HepG2 (cell line): ENCODE measurements around the gene SSC5D. TPM values are rescaled to one million over a fixed set of nuclear protein-coding genes. Genes with fewer than 3 reads are reported as not detected.

ENCODE experiments used
- ARHGAP35 ChIP-seq: sonication (generic); formaldehyde crosslinking; IDR thresholded peaks from 2 replicates; pipeline ENCODE4 v1.9.0; 2022; ENCODE audit warnings: mild to moderate bottlenecking, inconsistent platforms, moderate library complexity, missing genetic modification reagents, borderline replicate concordance
- ATF4 ChIP-seq, 2 experiments: fragments of 450-650 bp in 1 of 2; sonication (generic) in 1 of 2; formaldehyde crosslinking; IDR thresholded peaks; 2 replicates each; pipeline versions ENCODE4 v1.5.0 to v1.8.0; 2020 to 2022; ENCODE audit warnings: mild to moderate bottlenecking in 1 of 2, missing genetic modification reagents in 1 of 2
- DMAP1 ChIP-seq: IDR thresholded peaks from 2 replicates; pipeline ENCODE4 v1.6.1; 2016
- EED ChIP-seq: sonication (generic); formaldehyde crosslinking; IDR thresholded peaks from 2 replicates; pipeline ENCODE4 v1.5.0; 2020; ENCODE audit warnings: mild to moderate bottlenecking, missing genetic modification reagents
- FOXJ3 ChIP-seq: sonication (generic); formaldehyde crosslinking; IDR thresholded peaks from 2 replicates; pipeline ENCODE4 v1.4.0; 2020; ENCODE audit warnings: missing genetic modification reagents, mild to moderate bottlenecking, borderline replicate concordance
- HINFP ChIP-seq: sonication (generic); formaldehyde crosslinking; IDR thresholded peaks from 2 replicates; pipeline ENCODE4 v1.4.0; 2020; ENCODE audit warnings: low read depth, mild to moderate bottlenecking, missing genetic modification reagents
- JARID2 ChIP-seq: sonication (generic); formaldehyde crosslinking; IDR thresholded peaks from 2 replicates; pipeline ENCODE4 v1.8.1; 2023; ENCODE audit warnings: missing genetic modification reagents, inconsistent platforms; ENCODE audit not compliant: insufficient replicate concordance
- JDP2 ChIP-seq: sonication (generic); formaldehyde crosslinking; IDR thresholded peaks from 2 replicates; pipeline ENCODE4 v1.8.1; 2022; ENCODE audit warnings: missing genetic modification reagents, borderline replicate concordance
- KAT8 ChIP-seq: IDR thresholded peaks from 2 replicates; pipeline ENCODE4 v1.6.1; 2016; ENCODE audit warnings: missing genetic modification reagents, missing compliant biosample characterization
- KDM6A ChIP-seq: IDR thresholded peaks from 2 replicates; pipeline ENCODE4 v1.6.1; 2016; ENCODE audit warnings: low read depth
- KLF12 ChIP-seq: sonication (generic); formaldehyde crosslinking; IDR thresholded peaks from 2 replicates; pipeline ENCODE4 v1.4.0; 2020; ENCODE audit warnings: missing genetic modification reagents, borderline replicate concordance
- KMT2A ChIP-seq: sonication (generic); formaldehyde crosslinking; IDR thresholded peaks from 2 replicates; pipeline ENCODE4 v1.4.0; 2020; ENCODE audit warnings: missing genetic modification reagents
- MED1 ChIP-seq: sonication (generic); formaldehyde crosslinking; IDR thresholded peaks from 2 replicates; pipeline ENCODE4 v1.4.0; 2020; ENCODE audit warnings: missing genetic modification reagents
- MEF2D ChIP-seq: sonication (generic); formaldehyde crosslinking; IDR thresholded peaks from 2 replicates; pipeline ENCODE4 v1.5.1; 2020; ENCODE audit warnings: mild to moderate bottlenecking, missing genetic modification reagents
- RBM22 ChIP-seq: fragments of 200-400 bp; formaldehyde crosslinking; optimal IDR thresholded peaks from 2 replicates; pipeline ENCODE3; 2017; ENCODE audit warnings: mild to moderate bottlenecking, low read length, moderate library complexity
- RFX5 ChIP-seq: IDR thresholded peaks from 2 replicates; pipeline ENCODE4 v1.6.1; 2011; ENCODE audit warnings: low read depth, low read length, improper control_type of control experiment
- SSRP1 ChIP-seq: IDR thresholded peaks from 2 replicates; pipeline ENCODE4 v1.6.1; 2016; ENCODE audit warnings: control low read depth
- ZMYM2 ChIP-seq: sonication (generic); formaldehyde crosslinking; IDR thresholded peaks from 2 replicates; pipeline ENCODE4 v1.8.0; 2022; ENCODE audit warnings: mild to moderate bottlenecking, missing genetic modification reagents
- ZNF136 ChIP-seq: sonication (generic); formaldehyde crosslinking; IDR thresholded peaks from 2 replicates; pipeline ENCODE4 v1.8.1; 2022; ENCODE audit warnings: low read depth, mild to moderate bottlenecking, moderate library complexity, missing genetic modification reagents
- ZNF256 ChIP-seq: sonication (generic); formaldehyde crosslinking; conservative IDR thresholded peaks from 2 replicates; pipeline ENCODE4 v1.4.0; 2020; ENCODE audit warnings: missing genetic modification reagents
- ZNF296 ChIP-seq: sonication (generic); formaldehyde crosslinking; conservative IDR thresholded peaks from 2 replicates; pipeline ENCODE4 v1.5.0; 2020; ENCODE audit warnings: mild to moderate bottlenecking, missing genetic modification reagents
- ZNF547 ChIP-seq: sonication (generic); formaldehyde crosslinking; IDR thresholded peaks from 2 replicates; pipeline ENCODE4 v1.5.1; 2020; ENCODE audit warnings: mild to moderate bottlenecking, missing genetic modification reagents
- ZNF615 ChIP-seq: sonication (generic); formaldehyde crosslinking; IDR thresholded peaks from 2 replicates; pipeline ENCODE4 v1.5.0; 2020; ENCODE audit warnings: mild to moderate bottlenecking, missing genetic modification reagents, borderline replicate concordance
- ZNF644 ChIP-seq: IDR thresholded peaks from 2 replicates; pipeline ENCODE4 v1.6.1; 2016; ENCODE audit warnings: low read depth
- ZNF687 ChIP-seq: sonication (generic); formaldehyde crosslinking; IDR thresholded peaks from 2 replicates; pipeline ENCODE4 v1.5.1; 2020; ENCODE audit warnings: mild to moderate bottlenecking, missing genetic modification reagents, moderate library complexity
- polyA plus RNA-seq, 8 experiments: library from polyadenylated mRNA; depleted of rRNA in 3 of 8; stranded (reverse) in 7 of 8; unstranded in 1 of 8; fragments of >200 nt; fragmentation: Illumina TruSeq in 4 of 8; extraction: Trizol in 4 of 8; gene quantifications; 2 replicates each; pipeline versions ENCODE4 v1.2.1 to v1.2.3, GENCODE V29; 2011 to 2016; ENCODE audit warnings: low read depth in 4 of 8, missing spikeins in 1 of 8, mixed read lengths in 1 of 8; ENCODE audit not compliant: insufficient read depth in 1 of 8
- total RNA-seq, 5 experiments: library from RNA; depleted of rRNA; stranded (reverse); fragments of >200 nt; fragmentation: Illumina TruSeq; extraction: Trizol; gene quantifications; 2 replicates each; pipeline ENCODE4 v1.2.3, GENCODE V29; 2016; ENCODE audit warnings: low read depth in 1 of 5
- TF ChIP-seq, protein P1 (sequence below): sonication (generic); formaldehyde crosslinking; IDR thresholded peaks from 2 replicates; pipeline ENCODE4 v1.4.0; 2020; ENCODE audit warnings: missing genetic modification reagents; ENCODE audit errors: not compliant biosample characterization

Gene SSC5D
- total and polyA plus RNA-seq, 2 of the 13 experiments (the other 11 are each of a cell fraction or from before 2014, with no cell fraction given), result not detected

GRCh38 chr19:55554741-55555152 is 66.5 kb downstream of the SSC5D start (continued):
- no peak for TF ChIP-seq JDP2
- TF ChIP-seq MED1 (CRISPR knock-in tag), result peak; percentile 51
- TF ChIP-seq KLF12, result no peak
- TF ChIP-seq DMAP1 (CRISPR knock-in tag), result no peak
- no peak for TF ChIP-seq HINFP (CRISPR knock-in tag)
- TF ChIP-seq ZNF687 (CRISPR knock-in tag), result peak; percentile 51
- no peak for TF ChIP-seq RBM22
- no peak for TF ChIP-seq KMT2A (CRISPR knock-in tag)
- TF ChIP-seq SSRP1 (CRISPR knock-in tag), result no peak
- TF ChIP-seq ZNF136 (CRISPR knock-in tag), result peak; percentile 56; the same call in 1 of the 2 replicates
- no peak for TF ChIP-seq FOXJ3 (CRISPR knock-in tag)
- no peak for TF ChIP-seq KDM6A
- TF ChIP-seq EED (CRISPR knock-in tag), result no peak
- TF ChIP-seq ZNF615 (CRISPR knock-in tag), result no peak
- no peak for TF ChIP-seq ZNF644 (CRISPR knock-in tag)
- no peak for TF ChIP-seq ATF4 (CRISPR knock-in tag; IDR thresholded peaks at IDR 0.05)
- TF ChIP-seq ZNF256, result no peak
- 0 out of 2 replicates have a peak, but pooled peaks have one; percentile 53 for TF ChIP-seq ARHGAP35 (CRISPR knock-in tag)
- no peak for TF ChIP-seq JARID2 (CRISPR knock-in tag)
- TF ChIP-seq, protein P1, sequence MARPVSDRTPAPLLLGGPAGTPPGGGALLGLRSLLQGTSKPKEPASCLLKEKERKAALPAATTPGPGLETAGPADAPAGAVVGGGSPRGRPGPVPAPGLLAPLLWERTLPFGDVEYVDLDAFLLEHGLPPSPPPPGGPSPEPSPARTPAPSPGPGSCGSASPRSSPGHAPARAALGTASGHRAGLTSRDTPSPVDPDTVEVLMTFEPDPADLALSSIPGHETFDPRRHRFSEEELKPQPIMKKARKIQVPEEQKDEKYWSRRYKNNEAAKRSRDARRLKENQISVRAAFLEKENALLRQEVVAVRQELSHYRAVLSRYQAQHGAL, result no peak
- no peak for TF ChIP-seq ZNF547 (CRISPR knock-in tag)
- no peak for TF ChIP-seq ZMYM2 (CRISPR knock-in tag)
- no peak for TF ChIP-seq ZNF296 (CRISPR knock-in tag)
- TF ChIP-seq MEF2D, result peak; percentile 47; the same call in 1 of the 2 replicates
- TF ChIP-seq RFX5, result no peak
- TF ChIP-seq KAT8, result peak; percentile 73
